Keratinocyte (primary cell): ENCODE measurements around the gene ZNF83. TPM values are rescaled to one million over a fixed set of nuclear protein-coding genes. Genes with fewer than 3 reads are reported as not detected.

Source experiments
- DNase-seq: peaks from one replicate; pipeline ENCODE4 v3.0.0-alpha.2; 2011; ENCODE audit warnings: low read depth, missing footprints, low spot score
- FAIRE-seq: peaks from 2 replicates; lab custom pipeline; 2011; peaks lifted over from hg19 to GRCh38; lab: Jason Lieb, UNC
- H2AFZ ChIP-seq: 2 replicates; pipeline ENCODE4 v1.6.0; 2012; ENCODE audit warnings: low read length, control low read depth, inconsistent platforms; ENCODE audit not compliant: control insufficient read depth
- H3K27ac ChIP-seq: 2 replicates; pipeline ENCODE4 v1.5.1; 2011; ENCODE audit warnings: low read length; ENCODE audit not compliant: control insufficient read depth, insufficient read depth
- H3K27me3 ChIP-seq: 3 replicates; pipeline ENCODE4 v1.6.0; 2011; ENCODE audit warnings: low read length; ENCODE audit not compliant: control insufficient read depth, insufficient read depth; ENCODE audit errors: extremely low read depth
- H3K36me3 ChIP-seq, 2 experiments: 2 replicates in 1 of 2; 3 replicates in 1 of 2; pipeline ENCODE4 v1.5.1; 2011; ENCODE audit warnings: low read length in 2 of 2, mild to moderate bottlenecking in 1 of 2; ENCODE audit not compliant: control insufficient read depth in 2 of 2, insufficient read depth in 2 of 2; ENCODE audit errors: extremely low read depth in 1 of 2
- H3K4me1 ChIP-seq: 3 replicates; pipeline ENCODE4 v1.5.1; 2011; ENCODE audit warnings: low read length; ENCODE audit not compliant: control insufficient read depth, insufficient read depth; ENCODE audit errors: extremely low read depth
- H3K4me2 ChIP-seq: 3 replicates; pipeline ENCODE4 v1.6.0; 2011; ENCODE audit warnings: low read depth, low read length; ENCODE audit not compliant: control insufficient read depth, insufficient read depth; ENCODE audit errors: extremely low read depth
- H3K4me3 ChIP-seq, 3 experiments: fragments of 200-600 bp in 1 of 3; sonication (generic) in 1 of 3; 2 replicates in 2 of 3; 3 replicates in 1 of 3; pipeline ENCODE4 v1.5.1; 2011 to 2016; ENCODE audit warnings: low read length in 3 of 3, mild to moderate bottlenecking in 3 of 3, control low read depth in 2 of 3, inconsistent platforms in 1 of 3, low read depth in 1 of 3, mixed read lengths in 1 of 3, mixed run types in 1 of 3, moderate library complexity in 1 of 3; ENCODE audit not compliant: control insufficient read depth in 2 of 3, insufficient read depth in 2 of 3; ENCODE audit errors: extremely low read depth in 1 of 3
- H3K79me2 ChIP-seq: 2 replicates; pipeline ENCODE4 v1.6.0; 2012; ENCODE audit warnings: low read length; ENCODE audit not compliant: control insufficient read depth, insufficient read depth
- H3K9ac ChIP-seq: 3 replicates; pipeline ENCODE4 v1.6.0; 2011; ENCODE audit warnings: low read length; ENCODE audit not compliant: control insufficient read depth, insufficient read depth; ENCODE audit errors: extremely low read depth
- H3K9me1 ChIP-seq: 3 replicates; pipeline ENCODE4 v1.6.0; 2011; ENCODE audit warnings: low read length; ENCODE audit not compliant: control insufficient read depth, insufficient read depth; ENCODE audit errors: extremely low read depth
- H3K9me3 ChIP-seq: 2 replicates; pipeline ENCODE4 v1.5.1; 2012; ENCODE audit warnings: low read depth, low read length; ENCODE audit not compliant: control insufficient read depth
- H4K20me1 ChIP-seq: 3 replicates; pipeline ENCODE4 v1.6.0; 2011; ENCODE audit warnings: low read length; ENCODE audit not compliant: control insufficient read depth, insufficient read depth; ENCODE audit errors: extremely low read depth
- CTCF ChIP-seq, 3 experiments: IDR thresholded peaks in 1 of 3; conservative IDR thresholded peaks in 1 of 3; optimal IDR thresholded peaks in 1 of 3; 2 replicates in 2 of 3; 3 replicates in 1 of 3; pipeline versions ENCODE3 to v1.5.1; 2011; ENCODE audit warnings: low read length in 3 of 3, mild to moderate bottlenecking in 3 of 3, moderate library complexity in 2 of 3, control low read depth in 1 of 3, inconsistent platforms in 1 of 3; ENCODE audit not compliant: insufficient read depth in 2 of 3; ENCODE audit errors: extremely low read depth in 1 of 3
- EZH2 ChIP-seq: IDR thresholded peaks from one replicate; pipeline ENCODE4 v1.6.1; 2012; ENCODE audit warnings: inconsistent platforms, mild to moderate bottlenecking, low read length, moderate library complexity
- dilution Hi-C: fragments of 300-500 bp; cut with MboI; formaldehyde crosslinking; loops from one replicate; pipeline ENCODE4 v1.7.0; 2020; ENCODE audit warnings: low sequenced_read_pairs; ENCODE audit not compliant: extremely low pct_ligation_motif_present
- polyA plus RNA-seq, 5 experiments: library from polyadenylated mRNA; depleted of rRNA in 3 of 5; stranded (reverse) in 3 of 5; stranded (forward) in 1 of 5; unstranded in 1 of 5; fragments of >200 nt; gene quantifications; 1 replicate in 1 of 5; 2 replicates in 3 of 5; 3 replicates in 1 of 5; pipeline versions ENCODE4 v1.2.1 to v1.2.3, GENCODE V29; 2011 to 2012; ENCODE audit warnings: missing spikeins in 2 of 5, low read depth in 1 of 5, low replicate concordance in 1 of 5

Gene ZNF83
- polyA plus RNA-seq, 1 donor (not counting 4 experiments of a cell fraction or from before 2014, with no cell fraction given) = 47.3 TPM

- Histone ChIP-seq H3K4me2 (no peak overlapping the region), H3K79me2 (no peaks in the 10 kb centered on the region), H3K4me1 (no peaks in the 10 kb centered on the region), H2AFZ (no peak overlapping the region), H3K9ac (no peak overlapping the region), H3K27me3 (no peaks in the 10 kb centered on the region), H4K20me1 (no peaks in the 10 kb centered on the region), H3K9me1 (no peaks in the 10 kb centered on the region), H3K9me3 (peaks cover 3% of the 10 kb centered on the region), H3K36me3 (peaks cover 0 to 1% of the 10 kb centered on the region in 2 experiments), H3K27ac (no peak overlapping the region), H3K4me3 (no peak overlapping the region)
- no peak for FAIRE-seq
- DNase-seq = no peak
- peak in 1 of 3 experiments; percentile 8 for TF ChIP-seq CTCF (optimal IDR thresholded peaks at IDR 0.05 in 1 of 3, IDR thresholded peaks at IDR 0.05 in 1 of 3, conservative IDR thresholded peaks at IDR 0.05 in 1 of 3; ENCODE audit: extremely low read depth in 1 of 3, insufficient read depth in 2 of 3, low read length in 3 of 3)
- no peak for TF ChIP-seq EZH2
- dilution Hi-C loops = no loop called here
Observed at GRCh38 chr19:52590728-52591127, 47.4 kb downstream of the ZNF83 start.

GRCh38 chr19:52585604-52586003 lies 52.6 kb downstream of the ZNF83 start:
- no peaks in the 10 kb centered on the region for H3K27me3 ChIP-seq
- H3K9ac ChIP-seq = no peak overlapping the region
- FAIRE-seq = no peak
- H3K4me3 ChIP-seq = no peak overlapping the region
- no peaks in the 10 kb centered on the region for H3K4me1 ChIP-seq
- H4K20me1 ChIP-seq = no peaks in the 10 kb centered on the region
- TF ChIP-seq EZH2 = no peak
- TF ChIP-seq CTCF (optimal IDR thresholded peaks at IDR 0.05 in 1 of 3, IDR thresholded peaks at IDR 0.05 in 1 of 3, conservative IDR thresholded peaks at IDR 0.05 in 1 of 3; ENCODE audit: extremely low read depth in 1 of 3, insufficient read depth in 2 of 3, low read length in 3 of 3) = no peak
- dilution Hi-C loops = no loop called here
- H3K27ac ChIP-seq = no peak overlapping the region
- H3K36me3 ChIP-seq = peaks cover 5 to 8% of the 10 kb centered on the region in 2 experiments
- no peaks in the 10 kb centered on the region for H3K79me2 ChIP-seq
- H2AFZ ChIP-seq = no peak overlapping the region
- H3K9me1 ChIP-seq = no peaks in the 10 kb centered on the region
- peaks cover 18% of the 10 kb centered on the region for H3K9me3 ChIP-seq
- DNase-seq = no peak
- H3K4me2 ChIP-seq = no peak overlapping the region
